Ecto neural progenitor cell (in vitro differentiated cells): ENCODE results near the gene SORCS2.

Source experiments
- DNase-seq: peaks from one replicate; pipeline ENCODE4 v3.0.0-alpha.2; 2018; ENCODE audit warnings: low spot score

The SORCS2 gene

GRCh38 chr4:7289589-7289988 lies 97.3 kb downstream of the SORCS2 start:
- no peak for DNase-seq

GRCh38 chr4:7291372-7292114 lies 99.2 kb downstream of the SORCS2 start:
- DNase-seq = no peak

GRCh38 chr4:7293703-7294102 lies 101.4 kb downstream of the SORCS2 start:
- DNase-seq = no peak

GRCh38 chr4:7294176-7294756 lies 101.9 kb downstream of the SORCS2 start:
- DNase-seq = no peak

GRCh38 chr4:7295197-7295910 lies 103.0 kb downstream of the SORCS2 start:
- DNase-seq = no peak

- no peak for DNase-seq
Measured at GRCh38 chr4:7295911-7296660, 103.7 kb downstream of the SORCS2 start.

- DNase-seq = no peak
Measured at GRCh38 chr4:7296661-7297335, 104.5 kb downstream of the SORCS2 start.

- DNase-seq = no peak
Measured at GRCh38 chr4:7297374-7297773, 105.0 kb downstream of the SORCS2 start.

- DNase-seq = no peak
Measured at GRCh38 chr4:7297881-7298280, 105.5 kb downstream of the SORCS2 start.

GRCh38 chr4:7298619-7299009 lies 106.3 kb downstream of the SORCS2 start:
- DNase-seq = no peak

- DNase-seq = peak; percentile 77
Measured at GRCh38 chr4:7299010-7299907, 106.9 kb downstream of the SORCS2 start.

- DNase-seq = no peak
Measured at GRCh38 chr4:7299908-7300710, 107.8 kb downstream of the SORCS2 start.

GRCh38 chr4:7300711-7301095 lies 108.4 kb downstream of the SORCS2 start:
- DNase-seq = no peak

GRCh38 chr4:7301126-7301785 lies 108.9 kb downstream of the SORCS2 start:
- no peak for DNase-seq

GRCh38 chr4:7301846-7302630 lies 109.7 kb downstream of the SORCS2 start:
- DNase-seq = no peak

- no peak for DNase-seq
Measured at GRCh38 chr4:7302781-7303404, 110.6 kb downstream of the SORCS2 start.

- no peak for DNase-seq
Measured at GRCh38 chr4:7303561-7303960, 111.2 kb downstream of the SORCS2 start.

- DNase-seq = no peak
Measured at GRCh38 chr4:7304436-7304835, 112.1 kb downstream of the SORCS2 start.
